Panc1 (cell line): Measurements from ENCODE around the gene IL17C. TPM values are rescaled to one million over a fixed set of nuclear protein-coding genes. Genes with fewer than 3 reads are reported as not detected.

Experiments used
- ATAC-seq: fragments of 200-7000 bp; cut with Tn5 transposase; 2 replicates; pipeline ENCODE4 v1.9.1; 2020; ENCODE audit warnings: mild to moderate bottlenecking, moderate library complexity
- BruUV-seq: library from RNA; stranded (reverse); fragments of 400-500 nt; replicated peaks from 2 replicates; lab custom pipeline; 2021; lab: Mats Ljungman, UMichigan
- CTCF ChIA-PET: fragments of 300-600 bp; sonication (Branson Sonifier 250); formaldehyde crosslinking; loops from one replicate; lab custom pipeline; 2022; ENCODE audit warnings: antibody characterized with exemption; lab: Charles Lee
- POLR2A ChIA-PET: fragments of 300-600 bp; sonication (Branson Sonifier 250); formaldehyde crosslinking; loops from one replicate; lab custom pipeline; 2022; ENCODE audit warnings: antibody characterized with exemption; lab: Charles Lee
- DNase-seq: peaks from one replicate; pipeline ENCODE4 v3.0.0-alpha.2; 2010; ENCODE audit warnings: low read depth, low spot score
- H3K27ac ChIP-seq: 2 replicates; pipeline ENCODE4 v1.5.1; 2011; ENCODE audit warnings: mild to moderate bottlenecking, low read length, inconsistent platforms
- H3K27me3 ChIP-seq: fragments of 200-500 bp; sonication (Bioruptor generic); 2 replicates; pipeline ENCODE4 v1.6.0; 2014; ENCODE audit warnings: low read length, inconsistent platforms; ENCODE audit not compliant: control insufficient read depth, insufficient read depth
- H3K36me3 ChIP-seq: fragments of 200-500 bp; sonication (Bioruptor generic); 2 replicates; pipeline ENCODE4 v1.5.1; 2014; ENCODE audit warnings: inconsistent platforms, mild to moderate bottlenecking, low read length, moderate library complexity; ENCODE audit not compliant: control insufficient read depth, insufficient read depth
- H3K4me1 ChIP-seq: 2 replicates; pipeline ENCODE4 v1.5.1; 2011; ENCODE audit warnings: inconsistent platforms, mild to moderate bottlenecking, low read length, moderate library complexity; ENCODE audit not compliant: control insufficient read depth, insufficient read depth
- H3K4me3 ChIP-seq, 2 experiments: 2 replicates each; pipeline ENCODE4 v1.5.1; 2011 to 2012; ENCODE audit warnings: low read depth in 2 of 2, low read length in 2 of 2, mild to moderate bottlenecking in 2 of 2, inconsistent platforms in 1 of 2, moderate library complexity in 1 of 2
- H3K9me3 ChIP-seq: fragments of 200-500 bp; sonication (Bioruptor generic); 2 replicates; pipeline ENCODE4 v1.5.1; 2014; ENCODE audit warnings: low read depth, mild to moderate bottlenecking, inconsistent platforms, low read length, moderate library complexity; ENCODE audit not compliant: control insufficient read depth, insufficient read depth
- CTCF ChIP-seq: fragments of 450-650 bp; IDR thresholded peaks from 2 replicates; pipeline ENCODE4 v1.5.1; 2017; ENCODE audit warnings: mild to moderate bottlenecking
- POLR2AphosphoS5 ChIP-seq: IDR thresholded peaks from 2 replicates; pipeline ENCODE4 v1.6.1; 2012; ENCODE audit warnings: mild to moderate bottlenecking, low read depth, low read length, moderate library complexity
- REST ChIP-seq, 2 experiments: IDR thresholded peaks; 2 replicates each; pipeline ENCODE4 v1.6.1; 2011 to 2012; ENCODE audit warnings: low read depth in 2 of 2, control low read depth in 1 of 2, low read length in 1 of 2, mild to moderate bottlenecking in 1 of 2, moderate library complexity in 1 of 2; ENCODE audit not compliant: insufficient read depth in 1 of 2
- SIN3A ChIP-seq: IDR thresholded peaks from 2 replicates; pipeline ENCODE4 v1.6.1; 2012; ENCODE audit warnings: low read depth, mild to moderate bottlenecking, low read length, moderate library complexity, borderline replicate concordance; ENCODE audit not compliant: insufficient read depth
- TCF7L2 ChIP-seq: IDR thresholded peaks from 2 replicates; pipeline ENCODE4 v1.6.1; 2011; ENCODE audit warnings: mild to moderate bottlenecking, low read depth, low read length, inconsistent platforms
- in situ Hi-C: cut with HindIII; loops from 2 replicates; pipeline ENCODE4 v1.10.0; 2016; ENCODE audit warnings: low sequenced_read_pairs, low pct_unique_long_range_greater_than_20kb
- intact Hi-C: fragments of 100-400 bp; cut with micrococcal nuclease; formaldehyde crosslinking; loops from one replicate; pipeline ENCODE4 v1.10.0; 2022; ENCODE audit not compliant: unreplicated experiment
- total RNA-seq: library from RNA; stranded (reverse); gene quantifications from one replicate; pipeline ENCODE4 v1.2.1, GENCODE V29; 2021; ENCODE audit not compliant: unreplicated experiment

The IL17C gene
- total RNA-seq, 1 experiment from 2014 or later, result not detected

- TF ChIP-seq TCF7L2 (no peak), SIN3A (no peak), POLR2AphosphoS5 (no peak), CTCF (no peak), REST (IDR thresholded peaks at IDR 0.05; ENCODE audit: insufficient read depth in 1 of 2, low read depth in 2 of 2, low read length in 1 of 2) (no peak)
- in situ Hi-C loops (no loop called here), intact Hi-C loops (no loop called here)
- ChIA-PET CTCF (interaction anchor here (1.3 kb wide), 1 partner anchor 9 kb away, joined by 3 read pairs; no protein-coding TSS in a partner anchor), POLR2A (interaction anchor here (0.5 kb wide), 1 partner anchor 19 kb away, joined by 4 read pairs; no protein-coding TSS in a partner anchor)
- Histone ChIP-seq H3K9me3 (no peaks in the 10 kb centered on the region), H3K4me1 (no peaks in the 10 kb centered on the region; the same call in 1 of the 2 replicates), H3K36me3 (no peaks in the 10 kb centered on the region), H3K4me3 (no peak overlapping the region), H3K27ac (no peak overlapping the region), H3K27me3 (no peaks in the 10 kb centered on the region)
- DNase-seq, result no peak
- ATAC-seq, result no peak
- BruUV-seq, result no TSS peak
Observed at GRCh38 chr16:88687254-88687576, 48.8 kb downstream of the IL17C start.

GRCh38 chr16:88687676-88688012, 49.3 kb downstream of the IL17C start:
- Histone ChIP-seq H3K4me3 (no peak overlapping the region), H3K36me3 (no peaks in the 10 kb centered on the region), H3K9me3 (no peaks in the 10 kb centered on the region), H3K27ac (no peak overlapping the region), H3K27me3 (no peaks in the 10 kb centered on the region), H3K4me1 (no peaks in the 10 kb centered on the region; the same call in 1 of the 2 replicates)
- intact Hi-C loops, result no loop called here
- ChIA-PET POLR2A (no interaction called here), CTCF (interaction anchor here (0.7 to 1.3 kb wide), 3 partner anchors 9 to 1059 kb away, joined by 3 to 7 read pairs (median 4); no protein-coding TSS in a partner anchor)
- in situ Hi-C loops, result no loop called here
- DNase-seq (no peak), ATAC-seq (no peak)
- TF ChIP-seq REST (IDR thresholded peaks at IDR 0.05; ENCODE audit: insufficient read depth in 1 of 2, low read depth in 2 of 2, low read length in 1 of 2) (no peak), POLR2AphosphoS5 (no peak), SIN3A (no peak), CTCF (no peak)
- no TSS peak for BruUV-seq
